ENCODE data around the gene TSPAN14.

DNA sequence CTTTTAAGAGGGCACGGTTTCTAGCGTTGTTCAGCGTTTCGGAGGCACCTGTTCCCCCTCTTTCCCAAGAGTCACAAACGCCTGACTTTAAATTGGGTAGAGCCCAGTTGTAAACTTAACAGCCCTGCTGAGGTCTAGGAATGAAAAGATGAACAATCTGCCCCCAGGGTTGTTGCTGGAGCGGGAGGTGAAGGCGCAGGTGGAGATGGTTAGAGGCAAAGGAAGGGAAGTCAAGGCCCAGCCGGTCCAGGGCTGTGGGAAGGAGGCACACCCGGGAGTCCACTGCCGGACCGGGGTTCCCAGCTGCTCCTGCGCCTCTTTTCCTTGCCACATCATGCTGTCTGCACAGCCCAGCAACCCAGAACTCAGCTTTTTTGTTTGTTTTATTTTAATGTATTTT is 45.0 kb upstream of the TSPAN14 start:
- TF ChIP-seq CTCF (IDR thresholded peaks at IDR 0.05) (no peak), POLR2A (IDR thresholded peaks at IDR 0.05) (no peak), POLR2AphosphoS5 (IDR thresholded peaks at IDR 0.05) (no peak)
